GM23338 (cell line): ENCODE measurements around the gene RENBP. TPM values are rescaled to one million over a fixed set of nuclear protein-coding genes. Genes with fewer than 3 reads are reported as not detected.

Experiments used
- ATAC-seq: fragments of 200-7000 bp; cut with Tn5 transposase; 3 replicates; pipeline ENCODE4 v1.9.1; 2020
- DNase-seq: peaks from one replicate; pipeline ENCODE4 v3.0.0-alpha.2; 2015; ENCODE audit warnings: low spot score
- H2AFZ ChIP-seq: fragments of 200-600 bp; sonication (generic); 2 replicates; pipeline ENCODE4 v1.8.0; 2016; ENCODE audit warnings: antibody characterized with exemption, mild to moderate bottlenecking, moderate library complexity
- H3F3A ChIP-seq: fragments of 200-600 bp; sonication (generic); replicated peaks from 2 replicates; pipeline ENCODE4 v1.8.0; 2017; ENCODE audit warnings: antibody characterized with exemption, mixed run types, low read depth
- H3K27ac ChIP-seq: fragments of 200-600 bp; sonication (generic); 2 replicates; pipeline ENCODE4 v1.6.1; 2016; ENCODE audit warnings: low read depth
- H3K27me3 ChIP-seq: fragments of 200-600 bp; sonication (generic); 2 replicates; pipeline ENCODE4 v1.8.0; 2016; ENCODE audit warnings: mild to moderate bottlenecking, mixed run types, moderate library complexity; ENCODE audit not compliant: insufficient read depth
- H3K36me3 ChIP-seq: fragments of 200-600 bp; sonication (generic); 2 replicates; pipeline ENCODE4 v1.8.0; 2016; ENCODE audit warnings: mild to moderate bottlenecking; ENCODE audit not compliant: insufficient read depth
- H3K4me1 ChIP-seq: fragments of 200-600 bp; sonication (generic); 2 replicates; pipeline ENCODE4 v1.8.0; 2016; ENCODE audit warnings: mild to moderate bottlenecking, moderate library complexity; ENCODE audit not compliant: insufficient read depth
- H3K4me2 ChIP-seq: fragments of 200-600 bp; sonication (generic); 2 replicates; pipeline ENCODE4 v1.7.1; 2017; ENCODE audit warnings: mixed run types
- H3K4me3 ChIP-seq: fragments of 200-600 bp; sonication (generic); 2 replicates; pipeline ENCODE4 v1.6.1; 2016; ENCODE audit warnings: mixed run types
- H3K79me2 ChIP-seq: fragments of 200-600 bp; sonication (generic); replicated peaks from 2 replicates; pipeline ENCODE4 v1.8.0; 2017; ENCODE audit warnings: mild to moderate bottlenecking; ENCODE audit not compliant: insufficient read depth
- H3K9me2 ChIP-seq: fragments of 200-600 bp; sonication (generic); 2 replicates; pipeline ENCODE4 v1.8.0; 2017; ENCODE audit not compliant: insufficient read depth
- H4K20me1 ChIP-seq: fragments of 200-600 bp; sonication (generic); replicated peaks from 2 replicates; pipeline ENCODE4 v1.8.0; 2017; ENCODE audit warnings: mild to moderate bottlenecking; ENCODE audit not compliant: insufficient read depth
- H3K27ac Mint-ChIP-seq: 2 replicates; pipeline ENCODE4 v1.8.0; 2020; ENCODE audit warnings: inconsistent platforms, mild to moderate bottlenecking, moderate library complexity, mixed read lengths
- H3K27me3 Mint-ChIP-seq: 3 replicates; pipeline ENCODE4 v1.8.0; 2022; ENCODE audit warnings: low read depth, mild to moderate bottlenecking, moderate library complexity, mixed read lengths, inconsistent platforms; ENCODE audit not compliant: insufficient read depth, poor library complexity
- H3K36me3 Mint-ChIP-seq: 3 replicates; pipeline ENCODE4 v1.8.0; 2021; ENCODE audit warnings: low read depth, mild to moderate bottlenecking, inconsistent platforms, moderate library complexity, mixed read lengths
- H3K4me1 Mint-ChIP-seq: 3 replicates; pipeline ENCODE4 v1.8.0; 2020; ENCODE audit warnings: mild to moderate bottlenecking, inconsistent platforms, mixed read lengths
- H3K4me3 Mint-ChIP-seq: 3 replicates; pipeline ENCODE4 v1.8.0; 2021; ENCODE audit warnings: moderate library complexity, mild to moderate bottlenecking, inconsistent platforms, mixed read lengths
- H3K9me3 Mint-ChIP-seq: 3 replicates; pipeline ENCODE4 v1.8.0; 2020; ENCODE audit warnings: moderate library complexity, mild to moderate bottlenecking, inconsistent platforms, mixed read lengths
- CREB1 ChIP-seq: fragments of 250-450 bp; sonication (Bioruptor Pico); IDR thresholded peaks from 2 replicates; pipeline ENCODE4 v1.5.0; 2020; ENCODE audit warnings: low read depth, mild to moderate bottlenecking, moderate library complexity
- EZH2 ChIP-seq: fragments of 200-600 bp; sonication (generic); IDR thresholded peaks from one replicate; pipeline ENCODE4 v1.8.0; 2017; ENCODE audit warnings: antibody characterized with exemption, mild to moderate bottlenecking, low read depth; ENCODE audit not compliant: unreplicated experiment
- EZH2phosphoT487 ChIP-seq: fragments of 200-600 bp; sonication (generic); IDR thresholded peaks from one replicate; pipeline ENCODE4 v1.8.1; 2018; ENCODE audit warnings: antibody characterized with exemption; ENCODE audit not compliant: unreplicated experiment
- JUNB ChIP-seq: IDR thresholded peaks from one replicate; pipeline ENCODE4 v1.6.1; 2016; ENCODE audit warnings: antibody characterized with exemption; ENCODE audit not compliant: unreplicated experiment
- NANOG ChIP-seq: IDR thresholded peaks from 2 replicates; pipeline ENCODE4 v1.6.1; 2016; ENCODE audit warnings: antibody characterized with exemption, borderline replicate concordance
- POLR2AphosphoS5 ChIP-seq: IDR thresholded peaks from 2 replicates; pipeline ENCODE4 v1.6.1; 2016; ENCODE audit warnings: antibody characterized with exemption, low read depth
- STAT1 ChIP-seq: IDR thresholded peaks from one replicate; pipeline ENCODE4 v1.6.1; 2016; ENCODE audit warnings: antibody characterized with exemption; ENCODE audit not compliant: unreplicated experiment
- ZNF114 ChIP-seq: fragments of 250-450 bp; sonication (Bioruptor Pico); IDR thresholded peaks from 2 replicates; pipeline ENCODE4 v1.5.0; 2020; ENCODE audit warnings: mild to moderate bottlenecking, moderate library complexity
- ZNF331 ChIP-seq: fragments of 250-450 bp; sonication (Bioruptor Pico); IDR thresholded peaks from 2 replicates; pipeline ENCODE4 v1.5.0; 2020; ENCODE audit warnings: low read depth, mild to moderate bottlenecking, moderate library complexity
- polyA plus RNA-seq: library from polyadenylated mRNA; unstranded; fragments of >200 nt; fragmentation: Nextera tagmentation; extraction: Ambion mirVana; gene quantifications from 2 replicates; pipeline ENCODE4 v1.2.1, GENCODE V29; 2016
- total RNA-seq: library from RNA; depleted of rRNA; stranded (reverse); fragments of >200 nt; shearing (Covaris generic); gene quantifications from 2 replicates; pipeline ENCODE4 v1.2.3, GENCODE V29; 2014
- TF ChIP-seq, protein P1 (sequence below): IDR thresholded peaks from one replicate; pipeline ENCODE4 v1.6.1; 2018; ENCODE audit warnings: antibody characterized with exemption; ENCODE audit not compliant: unreplicated experiment
- TF ChIP-seq, protein P2 (sequence below): fragments of 250-450 bp; sonication (Bioruptor Pico); IDR thresholded peaks from 2 replicates; pipeline ENCODE4 v1.5.0; 2020; ENCODE audit warnings: mild to moderate bottlenecking, moderate library complexity
- TF ChIP-seq, protein P3 (sequence below): IDR thresholded peaks from 2 replicates; pipeline ENCODE4 v1.6.1; 2016; ENCODE audit warnings: antibody characterized with exemption
- TF ChIP-seq, protein P4 (sequence below), 2 experiments: fragments of 200-600 bp in 1 of 2; sonication (generic) in 1 of 2; conservative IDR thresholded peaks; 2 replicates each; pipeline versions ENCODE4 v1.5.1 to v1.6.1; 2016 to 2017; ENCODE audit warnings: antibody characterized with exemption in 2 of 2, low read depth in 2 of 2, mild to moderate bottlenecking in 2 of 2, moderate library complexity in 1 of 2

RENBP gene
- total and polyA plus RNA-seq, 2 experiments from 2014 or later: 2.0 to 10.3 TPM

DNA sequence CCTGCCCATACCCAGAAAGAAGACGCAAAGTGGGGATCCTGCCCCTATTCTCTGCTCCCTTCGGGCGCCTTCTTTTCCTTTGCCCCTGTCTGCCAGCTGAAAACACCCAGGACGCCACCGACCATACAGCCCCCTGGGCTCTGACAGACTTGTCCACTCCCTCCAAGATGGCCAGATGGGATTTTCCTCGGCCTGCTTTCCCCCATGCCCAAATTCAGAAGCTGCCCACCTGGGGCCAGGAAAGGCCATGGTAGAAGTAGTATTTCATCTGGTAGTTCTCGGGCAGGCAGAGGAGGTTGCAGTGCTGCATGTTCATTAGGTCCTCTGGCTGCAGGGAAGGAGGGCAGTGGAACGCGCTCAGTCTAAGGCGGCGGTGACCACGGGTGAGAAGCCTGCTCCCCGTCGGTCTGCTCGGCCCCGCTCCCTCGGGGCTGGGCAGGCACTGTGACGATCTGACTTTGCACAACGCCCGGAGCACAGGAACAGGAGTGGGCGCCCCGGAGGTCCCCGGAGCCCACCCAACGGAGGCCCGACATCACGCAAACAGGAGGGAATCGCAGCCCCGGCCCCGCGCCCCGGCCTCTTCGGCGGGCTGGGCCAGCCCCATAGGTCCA, 10.2 kb downstream of the RENBP start:
- peak overlapping the region; percentile 80 for H3K4me2 ChIP-seq
- H3F3A ChIP-seq: 0 out of 2 replicates have a peak, but pooled peaks cover 2% of the 10 kb centered on the region
- no peak for ATAC-seq
- H3K9me2 ChIP-seq: no peaks in the 10 kb centered on the region
- H3K27me3 ChIP-seq: no peaks in the 10 kb centered on the region
- no peaks in the 10 kb centered on the region; the same call in 1 of the 2 replicates for H4K20me1 ChIP-seq
- DNase-seq: no peak
- peaks cover 27% of the 10 kb centered on the region for H3K36me3 Mint-ChIP-seq
- H3K9me3 Mint-ChIP-seq: no peaks in the 10 kb centered on the region
- H3K27me3 Mint-ChIP-seq: peaks cover 5% of the 10 kb centered on the region
- H3K79me2 ChIP-seq: peaks cover 12% of the 10 kb centered on the region
- H3K4me3 ChIP-seq: peak overlapping the region; percentile 68
- no peak overlapping the region for H3K27ac ChIP-seq
- no peak overlapping the region for H3K27ac Mint-ChIP-seq
- TF ChIP-seq EZH2phosphoT487 (no peak), EZH2 (no peak), CREB1 (no peak), STAT1 (no peak), POLR2AphosphoS5 (no peak), NANOG (no peak), JUNB (no peak), ZNF114 (CRISPR knock-in tag) (no peak), ZNF331 (CRISPR knock-in tag) (no peak)
- TF ChIP-seq, protein P1, sequence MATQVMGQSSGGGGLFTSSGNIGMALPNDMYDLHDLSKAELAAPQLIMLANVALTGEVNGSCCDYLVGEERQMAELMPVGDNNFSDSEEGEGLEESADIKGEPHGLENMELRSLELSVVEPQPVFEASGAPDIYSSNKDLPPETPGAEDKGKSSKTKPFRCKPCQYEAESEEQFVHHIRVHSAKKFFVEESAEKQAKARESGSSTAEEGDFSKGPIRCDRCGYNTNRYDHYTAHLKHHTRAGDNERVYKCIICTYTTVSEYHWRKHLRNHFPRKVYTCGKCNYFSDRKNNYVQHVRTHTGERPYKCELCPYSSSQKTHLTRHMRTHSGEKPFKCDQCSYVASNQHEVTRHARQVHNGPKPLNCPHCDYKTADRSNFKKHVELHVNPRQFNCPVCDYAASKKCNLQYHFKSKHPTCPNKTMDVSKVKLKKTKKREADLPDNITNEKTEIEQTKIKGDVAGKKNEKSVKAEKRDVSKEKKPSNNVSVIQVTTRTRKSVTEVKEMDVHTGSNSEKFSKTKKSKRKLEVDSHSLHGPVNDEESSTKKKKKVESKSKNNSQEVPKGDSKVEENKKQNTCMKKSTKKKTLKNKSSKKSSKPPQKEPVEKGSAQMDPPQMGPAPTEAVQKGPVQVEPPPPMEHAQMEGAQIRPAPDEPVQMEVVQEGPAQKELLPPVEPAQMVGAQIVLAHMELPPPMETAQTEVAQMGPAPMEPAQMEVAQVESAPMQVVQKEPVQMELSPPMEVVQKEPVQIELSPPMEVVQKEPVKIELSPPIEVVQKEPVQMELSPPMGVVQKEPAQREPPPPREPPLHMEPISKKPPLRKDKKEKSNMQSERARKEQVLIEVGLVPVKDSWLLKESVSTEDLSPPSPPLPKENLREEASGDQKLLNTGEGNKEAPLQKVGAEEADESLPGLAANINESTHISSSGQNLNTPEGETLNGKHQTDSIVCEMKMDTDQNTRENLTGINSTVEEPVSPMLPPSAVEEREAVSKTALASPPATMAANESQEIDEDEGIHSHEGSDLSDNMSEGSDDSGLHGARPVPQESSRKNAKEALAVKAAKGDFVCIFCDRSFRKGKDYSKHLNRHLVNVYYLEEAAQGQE: no peak
- TF ChIP-seq, protein P2, sequence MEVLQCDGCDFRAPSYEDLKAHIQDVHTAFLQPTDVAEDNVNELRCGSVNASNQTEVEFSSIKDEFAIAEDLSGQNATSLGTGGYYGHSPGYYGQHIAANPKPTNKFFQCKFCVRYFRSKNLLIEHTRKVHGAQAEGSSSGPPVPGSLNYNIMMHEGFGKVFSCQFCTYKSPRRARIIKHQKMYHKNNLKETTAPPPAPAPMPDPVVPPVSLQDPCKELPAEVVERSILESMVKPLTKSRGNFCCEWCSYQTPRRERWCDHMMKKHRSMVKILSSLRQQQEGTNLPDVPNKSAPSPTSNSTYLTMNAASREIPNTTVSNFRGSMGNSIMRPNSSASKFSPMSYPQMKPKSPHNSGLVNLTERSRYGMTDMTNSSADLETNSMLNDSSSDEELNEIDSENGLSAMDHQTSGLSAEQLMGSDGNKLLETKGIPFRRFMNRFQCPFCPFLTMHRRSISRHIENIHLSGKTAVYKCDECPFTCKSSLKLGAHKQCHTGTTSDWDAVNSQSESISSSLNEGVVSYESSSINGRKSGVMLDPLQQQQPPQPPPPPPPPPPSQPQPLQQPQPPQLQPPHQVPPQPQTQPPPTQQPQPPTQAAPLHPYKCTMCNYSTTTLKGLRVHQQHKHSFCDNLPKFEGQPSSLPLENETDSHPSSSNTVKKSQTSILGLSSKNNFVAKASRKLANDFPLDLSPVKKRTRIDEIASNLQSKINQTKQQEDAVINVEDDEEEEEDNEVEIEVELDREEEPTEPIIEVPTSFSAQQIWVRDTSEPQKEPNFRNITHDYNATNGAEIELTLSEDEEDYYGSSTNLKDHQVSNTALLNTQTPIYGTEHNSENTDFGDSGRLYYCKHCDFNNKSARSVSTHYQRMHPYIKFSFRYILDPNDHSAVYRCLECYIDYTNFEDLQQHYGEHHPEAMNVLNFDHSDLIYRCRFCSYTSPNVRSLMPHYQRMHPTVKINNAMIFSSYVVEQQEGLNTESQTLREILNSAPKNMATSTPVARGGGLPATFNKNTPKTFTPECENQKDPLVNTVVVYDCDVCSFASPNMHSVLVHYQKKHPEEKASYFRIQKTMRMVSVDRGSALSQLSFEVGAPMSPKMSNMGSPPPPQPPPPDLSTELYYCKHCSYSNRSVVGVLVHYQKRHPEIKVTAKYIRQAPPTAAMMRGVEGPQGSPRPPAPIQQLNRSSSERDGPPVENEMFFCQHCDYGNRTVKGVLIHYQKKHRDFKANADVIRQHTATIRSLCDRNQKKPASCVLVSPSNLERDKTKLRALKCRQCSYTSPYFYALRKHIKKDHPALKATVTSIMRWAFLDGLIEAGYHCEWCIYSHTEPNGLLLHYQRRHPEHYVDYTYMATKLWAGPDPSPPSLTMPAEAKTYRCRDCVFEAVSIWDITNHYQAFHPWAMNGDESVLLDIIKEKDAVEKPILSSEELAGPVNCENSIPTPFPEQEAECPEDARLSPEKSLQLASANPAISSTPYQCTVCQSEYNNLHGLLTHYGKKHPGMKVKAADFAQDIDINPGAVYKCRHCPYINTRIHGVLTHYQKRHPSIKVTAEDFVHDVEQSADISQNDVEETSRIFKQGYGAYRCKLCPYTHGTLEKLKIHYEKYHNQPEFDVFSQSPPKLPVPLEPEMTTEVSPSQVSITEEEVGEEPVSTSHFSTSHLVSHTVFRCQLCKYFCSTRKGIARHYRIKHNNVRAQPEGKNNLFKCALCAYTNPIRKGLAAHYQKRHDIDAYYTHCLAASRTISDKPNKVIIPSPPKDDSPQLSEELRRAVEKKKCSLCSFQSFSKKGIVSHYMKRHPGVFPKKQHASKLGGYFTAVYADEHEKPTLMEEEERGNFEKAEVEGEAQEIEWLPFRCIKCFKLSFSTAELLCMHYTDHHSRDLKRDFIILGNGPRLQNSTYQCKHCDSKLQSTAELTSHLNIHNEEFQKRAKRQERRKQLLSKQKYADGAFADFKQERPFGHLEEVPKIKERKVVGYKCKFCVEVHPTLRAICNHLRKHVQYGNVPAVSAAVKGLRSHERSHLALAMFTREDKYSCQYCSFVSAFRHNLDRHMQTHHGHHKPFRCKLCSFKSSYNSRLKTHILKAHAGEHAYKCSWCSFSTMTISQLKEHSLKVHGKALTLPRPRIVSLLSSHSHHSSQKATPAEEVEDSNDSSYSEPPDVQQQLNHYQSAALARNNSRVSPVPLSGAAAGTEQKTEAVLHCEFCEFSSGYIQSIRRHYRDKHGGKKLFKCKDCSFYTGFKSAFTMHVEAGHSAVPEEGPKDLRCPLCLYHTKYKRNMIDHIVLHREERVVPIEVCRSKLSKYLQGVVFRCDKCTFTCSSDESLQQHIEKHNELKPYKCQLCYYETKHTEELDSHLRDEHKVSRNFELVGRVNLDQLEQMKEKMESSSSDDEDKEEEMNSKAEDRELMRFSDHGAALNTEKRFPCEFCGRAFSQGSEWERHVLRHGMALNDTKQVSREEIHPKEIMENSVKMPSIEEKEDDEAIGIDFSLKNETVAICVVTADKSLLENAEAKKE (CRISPR knock-in tag): no peak
- TF ChIP-seq, protein P3, sequence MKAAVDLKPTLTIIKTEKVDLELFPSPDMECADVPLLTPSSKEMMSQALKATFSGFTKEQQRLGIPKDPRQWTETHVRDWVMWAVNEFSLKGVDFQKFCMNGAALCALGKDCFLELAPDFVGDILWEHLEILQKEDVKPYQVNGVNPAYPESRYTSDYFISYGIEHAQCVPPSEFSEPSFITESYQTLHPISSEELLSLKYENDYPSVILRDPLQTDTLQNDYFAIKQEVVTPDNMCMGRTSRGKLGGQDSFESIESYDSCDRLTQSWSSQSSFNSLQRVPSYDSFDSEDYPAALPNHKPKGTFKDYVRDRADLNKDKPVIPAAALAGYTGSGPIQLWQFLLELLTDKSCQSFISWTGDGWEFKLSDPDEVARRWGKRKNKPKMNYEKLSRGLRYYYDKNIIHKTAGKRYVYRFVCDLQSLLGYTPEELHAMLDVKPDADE: no peak
- TF ChIP-seq, protein P4, sequence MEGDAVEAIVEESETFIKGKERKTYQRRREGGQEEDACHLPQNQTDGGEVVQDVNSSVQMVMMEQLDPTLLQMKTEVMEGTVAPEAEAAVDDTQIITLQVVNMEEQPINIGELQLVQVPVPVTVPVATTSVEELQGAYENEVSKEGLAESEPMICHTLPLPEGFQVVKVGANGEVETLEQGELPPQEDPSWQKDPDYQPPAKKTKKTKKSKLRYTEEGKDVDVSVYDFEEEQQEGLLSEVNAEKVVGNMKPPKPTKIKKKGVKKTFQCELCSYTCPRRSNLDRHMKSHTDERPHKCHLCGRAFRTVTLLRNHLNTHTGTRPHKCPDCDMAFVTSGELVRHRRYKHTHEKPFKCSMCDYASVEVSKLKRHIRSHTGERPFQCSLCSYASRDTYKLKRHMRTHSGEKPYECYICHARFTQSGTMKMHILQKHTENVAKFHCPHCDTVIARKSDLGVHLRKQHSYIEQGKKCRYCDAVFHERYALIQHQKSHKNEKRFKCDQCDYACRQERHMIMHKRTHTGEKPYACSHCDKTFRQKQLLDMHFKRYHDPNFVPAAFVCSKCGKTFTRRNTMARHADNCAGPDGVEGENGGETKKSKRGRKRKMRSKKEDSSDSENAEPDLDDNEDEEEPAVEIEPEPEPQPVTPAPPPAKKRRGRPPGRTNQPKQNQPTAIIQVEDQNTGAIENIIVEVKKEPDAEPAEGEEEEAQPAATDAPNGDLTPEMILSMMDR (conservative IDR thresholded peaks at IDR 0.05; ENCODE audit: low read depth in 2 of 2): no peak
- H3K4me1 ChIP-seq: no peaks in the 10 kb centered on the region; the same call in 1 of the 2 replicates
- peaks cover 7% of the 10 kb centered on the region; the same call in 2 of the 3 replicates for H3K4me1 Mint-ChIP-seq
- no peak overlapping the region for H2AFZ ChIP-seq
- no peaks in the 10 kb centered on the region for H3K36me3 ChIP-seq
- H3K4me3 Mint-ChIP-seq: peak overlapping the region; percentile 86
